Right cardiac atrium (tissue), 5 donors: ENCODE results near the gene PDCD1. TPM values are rescaled to one million over a fixed set of nuclear protein-coding genes. Genes with fewer than 3 reads are reported as not detected.
"Not testable (repeated sequence)": the region's sequence is repeated elsewhere in the genome, so short reads cannot be mapped to it uniquely, and the experiment has no call there.

ENCODE experiments used
- ATAC-seq, 2 donors: fragments of 200-7000 bp; cut with Tn5 transposase; one replicate each; pipeline versions ENCODE4 v1.8.0 to v1.9.1; 2020; ENCODE audit warnings: moderate library complexity in 2 of 2, mild to moderate bottlenecking in 1 of 2
- DNase-seq, 3 donors: peaks; one replicate each; pipeline ENCODE4 v3.0.0-alpha.2; 2020
- H3K27ac ChIP-seq: one replicate; pipeline ENCODE4 v1.5.1; 2013; ENCODE audit warnings: mild to moderate bottlenecking, low read length, control low read depth, moderate library complexity
- H3K27me3 ChIP-seq: one replicate; pipeline ENCODE4 v1.6.1; 2013; ENCODE audit not compliant: control insufficient read depth, insufficient read depth
- H3K4me1 ChIP-seq: one replicate; pipeline ENCODE4 v1.6.1; 2013; ENCODE audit warnings: low read length; ENCODE audit not compliant: control insufficient read depth, insufficient read depth
- H3K4me3 ChIP-seq: one replicate; pipeline ENCODE4 v1.5.1; 2013; ENCODE audit warnings: low read length, control low read depth
- H3K9me3 ChIP-seq: one replicate; pipeline ENCODE4 v1.6.1; 2013; ENCODE audit warnings: low read length; ENCODE audit not compliant: control insufficient read depth
- WGBS: extraction: QIAGEN DNeasy Blood & Tissue Kit; methylation state at CpG from one replicate; pipeline ENCODE4 v1.1.7; 2013; 5-methylcytosine and 5-hydroxymethylcytosine counted together
- intact Hi-C, 4 donors: fragments of 100-400 bp; cut with DNase I; formaldehyde crosslinking; loops; one replicate each; pipeline versions ENCODE4 v1.11.0 to v1.14.0; 2022 to 2023
- polyA plus RNA-seq: library from polyadenylated mRNA; stranded (reverse); fragments of 200-250 nt; gene quantifications from one replicate; pipeline ENCODE4 v1.2.3, GENCODE V29; 2013
- total RNA-seq, 4 donors: library from RNA; stranded (reverse); fragmentation: NEBNext Ultra II Directional; extraction: Animal tissue kit (Norgen Biotek cat#: 25700); gene quantifications; one replicate each; pipeline ENCODE4 v1.2.1, GENCODE V29; 2021
- donor health status: healthy with polysubstance abuse.
- donor health status: DM: no; HTN: yes; CAD: no.
- donor health status: DM: no; HTN: no; CAD: no.
- donor health status: DM: no; HTN: yes; CAD: no; lungs with severe emphysema.
- donor health status: DM: yes; HTN: yes; CAD: no.

PDCD1 gene
- total and polyA plus RNA-seq, 5 donors = 5.2 to 7.4 (median 5.5) TPM

DNA sequence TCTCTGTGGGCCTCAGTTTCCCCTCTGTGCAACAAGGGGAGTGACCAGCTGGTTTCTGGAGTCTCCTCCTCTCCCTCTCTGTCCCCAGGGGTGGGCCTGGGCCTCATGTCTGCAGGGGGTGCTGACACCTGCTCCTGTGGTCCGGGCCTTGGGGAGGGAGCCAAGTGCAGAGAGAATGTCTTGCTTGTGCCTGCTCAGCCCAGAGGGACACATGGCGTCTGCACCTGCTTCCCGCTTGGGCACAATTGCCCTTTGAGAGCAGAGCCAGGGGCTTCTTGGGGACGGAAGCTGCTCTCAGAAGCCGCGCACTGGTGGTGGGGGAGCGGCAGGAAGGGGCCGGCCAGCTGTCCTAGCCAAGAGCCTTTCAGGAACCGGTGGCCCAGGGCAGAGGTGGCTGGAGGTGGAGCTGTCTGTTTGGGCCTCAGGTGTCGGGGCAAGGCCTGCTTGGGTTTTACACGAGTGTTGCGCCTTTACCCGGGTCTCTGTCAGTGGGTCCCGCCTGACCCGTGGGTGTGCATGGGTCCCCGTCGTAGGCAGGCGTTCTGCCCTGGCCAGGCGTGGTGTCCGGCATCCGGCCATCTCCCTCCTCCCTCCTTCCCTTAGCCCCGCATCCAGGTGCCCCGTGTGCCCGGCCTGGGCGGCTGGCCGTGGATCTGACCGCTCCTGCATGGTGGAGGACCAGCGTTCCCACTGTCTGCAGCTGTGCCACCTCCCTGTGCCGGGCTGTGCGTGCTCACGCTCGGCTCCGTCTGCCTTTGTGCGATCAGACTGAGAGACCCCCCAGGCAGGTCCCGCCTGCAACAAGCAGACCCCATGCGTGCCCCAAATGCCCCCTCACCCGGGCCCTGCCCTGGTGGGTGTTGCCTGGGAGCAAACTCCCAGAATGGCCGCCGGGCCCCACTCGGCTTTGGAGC is 45.7 kb downstream of the PDCD1 start:
- Histone ChIP-seq H3K27ac (no peak overlapping the region), H3K9me3 (no peaks in the 10 kb centered on the region), H3K4me1 (no peaks in the 10 kb centered on the region), H3K27me3 (no peaks in the 10 kb centered on the region), H3K4me3 (no peak overlapping the region)
- 81% methylated on average over 40 of the region's 40 CpGs for WGBS
- ATAC-seq (no peak), DNase-seq (peak; percentile 8 to 63 (median 41))
- intact Hi-C loops = no loop called here

DNA sequence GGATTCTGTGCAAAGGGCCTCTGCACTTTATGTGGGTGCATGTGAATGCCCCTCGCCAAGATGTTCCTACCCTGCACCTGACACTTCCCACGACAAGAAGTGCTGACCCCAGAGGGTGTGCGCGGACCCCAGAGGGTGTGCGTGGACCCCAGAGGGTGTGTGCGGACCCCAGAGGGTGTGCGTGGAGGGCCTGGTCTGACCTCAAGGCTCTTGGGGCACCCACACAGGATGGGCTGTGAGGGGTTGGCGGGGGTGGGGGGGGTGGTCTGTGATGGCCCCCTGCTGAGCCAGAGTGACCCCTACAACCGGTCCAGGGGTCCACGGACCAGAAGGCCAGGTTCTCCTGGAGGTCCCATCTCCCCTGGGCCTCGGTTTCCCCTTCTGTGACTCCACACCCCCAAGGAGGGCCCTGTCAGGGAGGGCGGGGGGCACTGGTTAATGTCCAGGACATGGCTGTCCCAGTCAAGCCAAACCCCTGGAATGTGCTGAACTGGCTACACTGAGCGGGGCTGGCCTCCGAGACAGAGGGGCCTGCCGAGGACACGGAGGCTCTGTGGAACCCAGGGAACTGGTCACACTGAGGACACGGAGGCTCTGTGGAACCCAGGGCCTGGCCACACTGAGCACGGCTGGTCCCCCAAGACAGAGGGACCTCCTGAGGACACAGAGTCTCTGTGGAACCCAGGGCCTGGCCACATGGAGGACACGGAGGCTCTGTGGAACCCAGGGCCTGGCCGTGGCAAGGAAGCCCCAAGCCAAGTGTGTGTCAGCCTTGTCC is 46.6 kb downstream of the PDCD1 start:
- Histone ChIP-seq H3K9me3 (no peaks in the 10 kb centered on the region), H3K4me1 (no peaks in the 10 kb centered on the region), H3K27ac (no peak overlapping the region), H3K4me3 (no peak overlapping the region), H3K27me3 (no peaks in the 10 kb centered on the region)
- intact Hi-C loops = no loop called here
- 89% methylated on average over 20 of the region's 20 CpGs for WGBS
- DNase-seq (peak; percentile 10 to 38 (median 32)), ATAC-seq (no peak)

DNA sequence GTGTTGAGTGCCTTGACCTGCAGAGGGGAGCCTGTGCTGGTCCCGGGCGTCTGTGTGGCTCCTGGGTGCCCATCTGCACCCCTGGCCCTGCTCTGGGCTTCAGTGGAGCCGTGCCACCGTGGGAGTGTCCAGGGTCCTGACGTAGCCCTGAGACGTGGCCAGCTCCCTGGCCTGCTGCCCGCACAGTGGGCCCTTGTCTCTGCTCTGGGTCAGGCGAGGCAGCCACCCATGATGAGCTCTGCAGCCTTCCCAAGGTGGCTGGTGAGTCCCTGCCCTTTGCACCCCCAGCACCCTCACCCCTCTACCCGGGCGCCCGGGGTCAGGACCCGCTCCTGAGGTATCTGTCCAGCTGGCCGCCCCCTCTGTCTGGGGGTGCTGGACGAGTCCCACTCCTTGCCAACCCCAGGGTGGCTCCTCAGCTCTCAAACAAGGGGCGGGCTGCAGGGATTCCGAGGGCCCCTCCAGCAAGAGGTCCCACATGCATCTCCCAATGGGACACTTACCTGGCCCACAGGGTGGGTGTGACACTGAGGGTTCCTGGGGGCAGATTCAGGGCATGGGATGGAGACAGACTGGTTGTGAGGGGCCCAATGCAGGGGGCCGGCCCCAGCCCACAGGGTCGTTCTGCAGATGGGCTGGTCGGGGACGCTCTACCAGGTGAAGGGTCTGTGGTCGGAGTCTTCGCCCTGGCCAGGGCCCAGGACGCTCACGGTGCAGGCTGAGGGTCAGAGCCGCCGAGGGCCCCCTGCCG is 47.3 kb downstream of the PDCD1 start:
- no peak overlapping the region for H3K4me3 ChIP-seq
- no peaks in the 10 kb centered on the region for H3K27me3 ChIP-seq
- ATAC-seq (peak; percentile 76 to 87), DNase-seq (peak; percentile 72 to 91 (median 89))
- intact Hi-C loops = no loop called here
- H3K4me1 ChIP-seq = no peaks in the 10 kb centered on the region
- H3K9me3 ChIP-seq = no peaks in the 10 kb centered on the region
- H3K27ac ChIP-seq = peak overlapping the region; percentile 16
- WGBS = 74% methylated on average over 27 of the region's 27 CpGs

DNA sequence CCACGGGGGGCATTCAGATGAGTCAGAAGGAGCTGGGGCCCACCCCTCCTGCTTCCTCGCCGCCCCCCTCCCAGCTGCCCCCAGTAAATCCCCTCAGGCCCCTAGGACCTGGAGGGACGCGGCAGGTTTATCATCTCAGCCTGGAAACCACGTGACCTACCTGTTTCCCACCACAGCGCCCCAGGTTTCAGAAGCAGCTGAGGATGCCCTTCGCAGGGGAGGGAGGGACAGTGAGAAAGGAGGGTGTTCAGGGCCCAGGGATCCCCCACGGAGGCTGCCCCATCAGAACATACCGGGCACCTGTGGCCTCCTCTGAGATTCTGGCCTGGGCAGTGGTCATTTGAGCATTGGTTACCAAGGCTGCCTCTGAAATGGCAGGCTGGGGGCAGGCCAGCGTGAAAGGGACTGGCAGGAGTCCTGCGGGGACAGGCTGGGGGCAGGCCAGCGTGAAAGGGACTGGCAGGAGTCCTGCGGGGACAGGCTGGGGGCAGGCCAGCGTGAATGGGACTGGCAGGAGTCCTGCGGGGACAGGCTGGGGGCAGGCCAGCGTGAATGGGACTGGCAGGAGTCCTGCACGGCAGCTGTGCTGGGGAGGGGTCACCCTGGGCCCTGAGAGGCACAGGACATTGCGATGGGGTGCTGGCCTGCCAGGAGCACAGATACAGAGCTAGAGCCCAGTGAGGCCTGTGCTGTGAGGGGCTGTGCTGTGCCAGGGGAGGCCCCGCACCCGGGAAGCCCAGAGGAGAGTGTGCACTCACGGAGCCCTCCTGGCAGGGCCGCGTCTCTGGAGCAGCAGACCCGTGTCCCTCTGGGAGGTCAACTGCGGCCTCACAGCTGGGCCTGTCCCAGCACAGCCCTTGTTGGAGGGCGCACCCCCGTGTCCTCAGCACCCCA is 48.1 kb downstream of the PDCD1 start:
- Histone ChIP-seq H3K9me3 (no peaks in the 10 kb centered on the region), H3K4me3 (no peak overlapping the region), H3K27me3 (no peaks in the 10 kb centered on the region), H3K27ac (peak overlapping the region; percentile 28), H3K4me1 (no peaks in the 10 kb centered on the region)
- WGBS = 58% methylated on average over 28 of the region's 28 CpGs
- intact Hi-C loops = no loop called here
- DNase-seq = peak; percentile 47 to 85 (median 84)
- peak; percentile 61 to 85 for ATAC-seq

DNA sequence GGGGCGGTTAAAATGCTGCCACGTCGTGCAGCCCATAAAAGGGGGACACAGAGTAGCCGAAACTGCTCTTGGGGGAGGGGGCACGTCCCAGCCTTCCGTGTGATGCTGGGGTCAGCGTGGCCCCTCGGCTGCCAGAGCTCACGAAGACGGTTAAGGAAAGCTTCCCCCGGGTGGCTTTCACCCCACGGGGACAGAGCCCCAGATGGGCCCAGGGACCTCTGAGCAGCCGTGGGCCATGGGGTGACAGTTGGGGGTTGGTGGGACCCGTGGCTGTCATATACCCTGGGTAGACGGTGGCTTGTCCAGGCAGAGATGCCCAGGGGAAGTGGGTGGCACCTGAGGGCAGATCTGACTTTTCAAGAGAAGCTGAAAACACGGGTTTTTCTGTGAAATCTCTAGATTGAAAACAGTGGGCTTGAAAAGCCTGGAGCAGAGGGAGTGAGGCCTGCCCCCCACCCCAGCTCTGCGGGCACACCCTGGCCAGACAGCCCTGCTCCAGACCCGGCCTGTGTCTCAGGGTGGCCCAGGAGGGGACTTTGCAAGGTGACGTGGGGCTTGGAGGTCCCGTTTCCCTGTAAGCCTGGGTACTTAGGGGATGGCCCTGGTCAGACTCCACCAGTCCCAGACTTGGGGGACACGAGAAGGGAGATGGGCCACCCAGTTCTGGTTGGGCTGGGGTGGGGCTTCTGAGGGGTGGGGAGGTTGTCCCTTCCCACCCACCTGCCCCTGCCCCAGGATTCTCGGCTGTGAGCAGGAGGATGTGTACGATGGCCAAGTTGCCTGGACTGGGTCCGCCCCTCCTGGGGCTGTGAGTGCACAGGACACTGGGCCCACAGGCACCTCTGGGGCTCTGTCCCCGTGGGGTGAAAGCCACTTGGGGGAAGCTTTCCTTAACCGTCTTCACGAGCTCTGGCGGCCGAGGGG is 49.0 kb downstream of the PDCD1 start:
- ATAC-seq = no peak
- H3K27ac ChIP-seq = no peak overlapping the region

DNA sequence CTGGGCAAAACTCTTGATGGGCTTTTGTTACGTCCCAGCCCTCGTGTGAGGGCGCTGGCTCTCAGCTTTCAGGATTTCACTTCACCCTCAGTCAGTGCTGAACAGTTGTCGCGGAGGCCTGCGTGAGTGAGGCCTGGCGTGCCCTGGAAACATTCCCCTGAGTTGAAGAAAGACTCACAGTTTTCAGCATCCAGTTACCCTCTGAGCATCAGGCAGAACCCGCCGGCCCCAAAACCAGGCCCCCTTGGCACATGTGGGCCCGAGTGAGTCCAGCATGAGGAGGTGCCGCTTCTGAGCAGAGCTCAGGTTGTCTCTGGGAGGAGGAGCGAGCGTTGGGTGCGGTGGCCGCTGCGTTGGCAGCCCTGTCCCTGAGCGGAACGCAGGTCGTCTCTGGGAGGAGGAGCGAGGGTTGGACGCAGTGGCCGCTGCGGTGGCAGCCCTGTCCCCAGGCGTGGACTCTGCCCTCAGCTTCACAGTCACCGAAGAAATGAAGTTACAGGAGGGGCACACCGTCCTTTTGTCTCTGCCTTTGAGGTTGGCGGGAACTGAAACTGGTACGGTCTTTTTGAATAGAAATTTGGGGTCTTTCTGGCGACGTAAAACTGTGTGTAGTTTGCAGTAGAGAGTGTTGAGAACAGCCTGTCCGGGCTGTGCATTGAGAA is 49.8 kb downstream of the PDCD1 start, which contains the start of gene NEU4:
NEU4 (plus strand) TSS at position 473 of the 662 bp plus-strand sequence. CDS start 5,292 bp downstream, outside the sequence.
- ATAC-seq (no peak), DNase-seq (peak in 2 of 3 donors; percentile 39 to 44)
- no peaks in the 10 kb centered on the region for H3K9me3 ChIP-seq
- H3K4me3 ChIP-seq = no peak within 1 kb of the TSS
- H3K27me3 ChIP-seq = no peaks in the 10 kb centered on the region
- H3K27ac ChIP-seq = no peak within 1 kb of the TSS
- H3K4me1 ChIP-seq = no peaks in the 10 kb centered on the region
- 87% methylated on average over 31 of the region's 31 CpGs for WGBS
- intact Hi-C loops = no loop called here

More for the DNA sequence above, 49.0 kb downstream of the PDCD1 start:
- H3K4me3 ChIP-seq = no peak overlapping the region
- DNase-seq = peak in 2 of 3 donors; percentile 10 to 55
- no peaks in the 10 kb centered on the region for H3K27me3 ChIP-seq
- H3K9me3 ChIP-seq = no peaks in the 10 kb centered on the region
- intact Hi-C loops = no loop called here
- 86% methylated on average over 29 of the region's 29 CpGs for WGBS
- no peaks in the 10 kb centered on the region for H3K4me1 ChIP-seq

DNA sequence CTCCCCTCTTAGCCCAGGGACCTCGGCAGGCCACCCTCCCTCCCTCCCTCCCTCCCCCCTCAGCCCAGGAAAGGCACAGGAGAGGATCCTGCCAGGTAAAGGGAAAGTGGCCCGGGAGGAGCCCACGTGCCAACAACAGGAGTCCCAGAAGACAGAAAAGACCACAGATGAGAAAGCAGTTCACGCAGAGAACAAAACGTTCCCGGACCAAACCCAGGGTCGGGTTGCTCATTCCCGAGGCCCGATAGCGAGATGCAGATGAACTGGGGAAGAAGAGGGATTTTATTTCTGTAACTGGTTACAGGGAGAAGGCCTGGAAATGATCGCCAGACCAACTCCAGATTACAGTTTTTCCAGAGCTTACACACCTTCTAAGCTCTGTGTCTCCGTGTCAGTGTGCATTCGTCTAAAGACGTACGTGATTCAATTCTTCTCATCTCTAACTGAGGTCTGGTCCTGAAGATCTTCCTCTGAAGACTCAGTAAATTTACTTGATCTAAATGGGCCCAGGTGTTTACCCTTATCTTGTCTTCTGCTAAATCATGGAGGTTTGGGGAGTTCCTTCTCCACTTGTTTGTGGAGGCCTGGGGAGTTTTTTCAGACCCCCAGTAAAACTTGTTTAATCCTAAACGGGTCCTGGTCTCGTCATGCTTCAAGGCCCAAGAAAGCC is 50.5 kb downstream of the PDCD1 start:
- 75% methylated on average over 17 of the region's 17 CpGs for WGBS
- Histone ChIP-seq H3K27ac (no peak overlapping the region), H3K9me3 (no peaks in the 10 kb centered on the region), H3K4me3 (no peak overlapping the region), H3K4me1 (no peaks in the 10 kb centered on the region), H3K27me3 (no peaks in the 10 kb centered on the region)
- intact Hi-C loops = no loop called here
- peak in 1 of 3 donors; percentile 11 for DNase-seq
- ATAC-seq = no peak

DNA sequence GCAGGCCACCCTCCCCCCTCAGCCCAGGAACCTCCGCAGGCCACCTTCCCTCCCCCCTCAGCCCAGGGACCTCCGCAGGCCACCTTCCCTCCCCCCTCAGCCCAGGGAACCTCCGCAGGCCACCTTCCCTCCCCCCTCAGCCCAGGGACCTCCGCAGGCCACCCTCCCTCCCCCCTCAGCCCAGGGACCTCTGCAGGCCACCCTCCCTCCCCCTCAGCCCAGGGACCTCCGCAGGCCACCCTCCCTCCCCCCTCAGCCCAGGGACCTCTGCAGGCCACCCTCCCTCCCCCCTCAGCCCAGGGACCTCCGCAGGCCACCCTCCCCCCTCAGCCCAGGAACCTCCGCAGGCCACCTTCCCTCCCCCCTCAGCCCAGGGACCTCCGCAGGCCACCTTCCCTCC is 52.5 kb downstream of the PDCD1 start:
- H3K27ac ChIP-seq, H3K4me1 ChIP-seq, ATAC-seq, H3K27me3 ChIP-seq, H3K9me3 ChIP-seq, intact Hi-C loops, H3K4me3 ChIP-seq, DNase-seq: not testable (repeated sequence)
- 32% methylated on average over 2 of the region's 8 CpGs for WGBS
